Measurements from ENCODE around the gene KCNJ15.

KCNJ15 gene

DNA sequence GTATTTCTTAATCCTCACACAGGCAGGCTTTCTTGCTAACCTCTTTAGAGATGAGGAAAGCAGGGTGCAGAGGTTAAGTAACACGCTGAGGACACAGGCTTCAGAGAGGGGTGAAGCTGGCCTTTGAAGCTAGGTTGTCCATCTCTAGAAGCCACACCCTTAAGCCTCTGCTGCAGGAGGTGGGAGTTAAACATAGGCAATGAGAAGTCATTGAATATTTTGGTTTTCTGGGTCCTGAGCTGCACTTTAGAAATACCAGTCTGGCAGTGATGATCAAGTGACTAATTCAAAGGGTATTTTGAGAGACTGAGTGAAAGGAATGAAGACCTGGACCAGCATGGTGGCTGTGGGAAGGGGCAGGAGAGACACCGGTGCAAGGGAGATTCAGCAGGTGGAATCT lies 9.9 kb downstream of the KCNJ15 start:
- Histone ChIP-seq H3K4me2 (no peak overlapping the region), H3K4me1 (peaks cover 22% of the 10 kb centered on the region), H3K36me3 (no peaks in the 10 kb centered on the region), H3K9me3 (no peaks in the 10 kb centered on the region), H4K20me1 (no peaks in the 10 kb centered on the region), H3K4me3 (no peak overlapping the region), H3K27ac (no peak overlapping the region), H3K9ac (no peak overlapping the region), H3K27me3 (no peaks in the 10 kb centered on the region)
- TF ChIP-seq Cebpa-rat (IDR thresholded peaks at IDR 0.05) = no peak

DNA sequence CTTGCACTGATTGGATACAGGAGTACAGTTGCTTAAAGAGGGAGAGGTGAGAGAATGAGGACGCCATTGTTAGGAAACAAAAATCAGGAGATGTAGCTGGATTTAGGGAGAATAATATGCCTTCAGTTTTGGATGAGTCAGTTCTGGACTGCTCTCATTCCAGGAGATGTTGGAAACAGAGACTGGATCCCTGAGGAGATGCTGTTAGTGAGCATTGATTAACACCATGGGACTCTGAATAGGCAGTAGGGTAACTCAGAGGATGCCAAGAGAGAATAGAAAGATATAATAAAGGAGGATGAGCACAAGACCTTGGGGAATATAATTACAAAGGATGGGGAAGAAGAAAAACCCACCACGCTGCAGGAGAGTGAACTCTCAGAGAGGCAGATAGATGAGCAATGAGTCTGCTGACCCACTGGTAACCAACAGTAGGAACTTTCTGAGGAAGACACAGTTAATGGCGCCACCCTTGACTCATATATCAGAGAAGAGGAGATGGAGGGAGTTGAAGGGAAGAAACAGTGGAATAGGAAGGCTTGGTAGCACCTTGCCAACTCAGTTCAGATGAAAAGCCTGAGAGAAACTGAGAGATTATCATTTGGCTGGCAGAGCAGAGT lies 10.5 kb downstream of the KCNJ15 start:
- H3K27me3 ChIP-seq = no peaks in the 10 kb centered on the region
- no peaks in the 10 kb centered on the region for H4K20me1 ChIP-seq
- H3K4me2 ChIP-seq = no peak overlapping the region
- H3K9ac ChIP-seq = no peak overlapping the region
- H3K9me3 ChIP-seq = no peaks in the 10 kb centered on the region
- H3K27ac ChIP-seq = no peak overlapping the region
- H3K4me3 ChIP-seq = no peak overlapping the region
- TF ChIP-seq Cebpa-rat (IDR thresholded peaks at IDR 0.05) = no peak
- H3K36me3 ChIP-seq = no peaks in the 10 kb centered on the region
- peaks cover 22% of the 10 kb centered on the region for H3K4me1 ChIP-seq

DNA sequence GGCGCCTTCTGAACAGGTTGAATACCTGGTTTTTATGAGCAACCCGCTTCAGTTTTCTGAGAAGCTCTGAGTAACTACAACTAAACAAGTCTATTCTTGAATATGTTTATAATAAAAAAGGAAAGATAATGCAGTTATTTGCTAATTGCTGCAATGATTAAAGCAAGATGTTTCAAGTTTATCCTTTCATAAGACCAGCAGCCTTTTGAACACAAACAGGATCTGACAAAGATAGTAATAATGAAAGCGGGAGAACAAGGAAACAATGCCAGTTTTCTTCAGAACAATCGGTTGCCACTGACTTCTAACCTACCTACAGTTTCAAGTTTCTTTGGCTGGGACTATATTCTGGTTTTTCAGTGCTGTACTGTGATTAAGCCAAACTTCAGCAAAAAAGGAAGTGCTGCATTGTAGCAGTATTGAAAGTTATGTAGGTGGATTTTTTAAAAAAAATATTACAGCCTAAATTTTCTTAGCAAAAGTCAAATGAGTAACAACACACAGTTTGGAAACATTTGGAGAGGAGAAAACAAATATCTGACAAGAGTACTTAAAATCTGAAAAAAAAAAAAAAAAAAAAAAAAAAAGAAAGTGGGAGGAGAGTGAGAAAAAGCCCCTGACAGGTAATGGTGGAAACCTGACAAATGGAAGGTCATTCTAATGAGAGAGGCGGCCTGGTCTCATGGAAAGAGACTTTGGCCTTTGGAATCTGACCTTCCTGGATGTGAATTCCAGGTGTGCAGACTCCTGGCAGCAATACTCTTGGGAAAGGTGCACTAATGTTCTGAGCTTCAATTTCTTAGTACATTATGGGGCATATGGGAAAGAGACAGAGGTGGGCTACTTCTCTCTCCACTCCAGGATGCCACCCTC lies 11.4 kb downstream of the KCNJ15 start:
- H3K27ac ChIP-seq = no peak overlapping the region
- H3K9me3 ChIP-seq = no peaks in the 10 kb centered on the region
- H3K9ac ChIP-seq = no peak overlapping the region
- H3K4me3 ChIP-seq = no peak overlapping the region
- H3K4me2 ChIP-seq = no peak overlapping the region
- no peaks in the 10 kb centered on the region for H3K27me3 ChIP-seq
- H3K36me3 ChIP-seq = no peaks in the 10 kb centered on the region
- no peaks in the 10 kb centered on the region for H4K20me1 ChIP-seq
- TF ChIP-seq Cebpa-rat (IDR thresholded peaks at IDR 0.05) = no peak
- H3K4me1 ChIP-seq = peaks cover 18% of the 10 kb centered on the region

- Histone ChIP-seq H3K36me3 (no peaks in the 10 kb centered on the region), H3K4me1 (peaks cover 10% of the 10 kb centered on the region), H3K27ac (no peak overlapping the region), H3K9me3 (no peaks in the 10 kb centered on the region), H4K20me1 (no peaks in the 10 kb centered on the region), H3K9ac (no peak overlapping the region), H3K4me3 (no peak overlapping the region), H3K4me2 (no peak overlapping the region), H3K27me3 (no peaks in the 10 kb centered on the region)
- no peak for TF ChIP-seq Cebpa-rat (IDR thresholded peaks at IDR 0.05)
Measured at GRCh38 chr21:38268864-38269575, 12.2 kb downstream of the KCNJ15 start.

DNA sequence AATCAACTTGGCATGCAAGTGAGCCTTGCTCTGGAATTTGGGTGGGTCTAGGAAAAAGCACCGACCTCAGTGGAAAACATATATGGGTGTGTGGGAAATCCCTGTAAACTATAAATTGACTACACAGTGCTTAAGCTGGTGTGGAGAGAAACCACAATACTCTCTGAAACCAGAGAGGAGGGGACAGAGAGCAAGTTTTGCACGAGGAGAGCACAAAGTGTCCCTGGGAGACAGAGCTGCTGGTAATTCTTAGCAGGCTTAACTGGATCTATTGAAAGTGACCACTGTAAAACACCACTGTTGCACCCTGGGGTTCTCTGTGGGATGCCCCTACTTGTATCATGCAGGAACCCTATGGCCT lies 12.8 kb downstream of the KCNJ15 start:
- Histone ChIP-seq H3K9me3 (no peaks in the 10 kb centered on the region), H3K4me2 (peak overlapping the region; percentile 1; the same call in 1 of the 2 replicates), H3K4me1 (peaks cover 6% of the 10 kb centered on the region; the same call in 1 of the 2 replicates), H3K36me3 (no peaks in the 10 kb centered on the region), H3K27me3 (no peaks in the 10 kb centered on the region), H3K9ac (no peak overlapping the region), H3K27ac (no peak overlapping the region), H3K4me3 (no peak overlapping the region), H4K20me1 (no peaks in the 10 kb centered on the region)
- TF ChIP-seq Cebpa-rat (IDR thresholded peaks at IDR 0.05) = no peak

DNA sequence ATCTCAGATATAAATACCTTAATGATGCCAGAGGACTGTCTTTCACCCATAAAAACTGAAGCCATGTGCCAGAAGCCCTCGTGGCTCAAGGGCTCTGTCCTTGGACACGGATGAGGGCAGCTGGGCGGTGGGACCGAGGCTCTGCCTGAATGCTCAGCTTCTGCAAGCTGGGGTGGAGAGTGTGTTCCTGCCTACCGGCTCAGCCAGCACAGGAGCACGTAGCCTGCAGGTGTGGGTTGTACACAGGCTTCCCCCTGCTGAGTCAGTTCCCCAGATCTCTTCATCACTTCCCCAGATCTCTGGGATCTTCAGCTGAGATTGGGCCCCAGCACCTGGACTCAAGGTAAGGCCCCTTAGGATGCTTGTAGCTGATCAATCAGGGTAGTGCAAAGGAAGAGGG lies 15.4 kb downstream of the KCNJ15 start:
- Histone ChIP-seq H3K4me3 (no peak overlapping the region), H3K27ac (no peak overlapping the region), H3K27me3 (no peaks in the 10 kb centered on the region), H3K9ac (no peak overlapping the region), H4K20me1 (no peaks in the 10 kb centered on the region), H3K4me1 (peaks cover 6% of the 10 kb centered on the region; the same call in 1 of the 2 replicates), H3K9me3 (no peaks in the 10 kb centered on the region), H3K4me2 (no peak overlapping the region), H3K36me3 (no peaks in the 10 kb centered on the region)
- no peak for TF ChIP-seq Cebpa-rat (IDR thresholded peaks at IDR 0.05)

- no peak for TF ChIP-seq Cebpa-rat (IDR thresholded peaks at IDR 0.05)
- no peaks in the 10 kb centered on the region for H3K9me3 ChIP-seq
- no peak overlapping the region for H3K27ac ChIP-seq
- no peak overlapping the region for H3K4me3 ChIP-seq
- H3K4me1 ChIP-seq = peaks cover 6% of the 10 kb centered on the region; the same call in 1 of the 2 replicates
- H3K9ac ChIP-seq = no peak overlapping the region
- no peaks in the 10 kb centered on the region for H4K20me1 ChIP-seq
- no peak overlapping the region for H3K4me2 ChIP-seq
- H3K36me3 ChIP-seq = no peaks in the 10 kb centered on the region
- no peaks in the 10 kb centered on the region for H3K27me3 ChIP-seq
Measured at GRCh38 chr21:38273745-38274542, 17.2 kb downstream of the KCNJ15 start.

DNA sequence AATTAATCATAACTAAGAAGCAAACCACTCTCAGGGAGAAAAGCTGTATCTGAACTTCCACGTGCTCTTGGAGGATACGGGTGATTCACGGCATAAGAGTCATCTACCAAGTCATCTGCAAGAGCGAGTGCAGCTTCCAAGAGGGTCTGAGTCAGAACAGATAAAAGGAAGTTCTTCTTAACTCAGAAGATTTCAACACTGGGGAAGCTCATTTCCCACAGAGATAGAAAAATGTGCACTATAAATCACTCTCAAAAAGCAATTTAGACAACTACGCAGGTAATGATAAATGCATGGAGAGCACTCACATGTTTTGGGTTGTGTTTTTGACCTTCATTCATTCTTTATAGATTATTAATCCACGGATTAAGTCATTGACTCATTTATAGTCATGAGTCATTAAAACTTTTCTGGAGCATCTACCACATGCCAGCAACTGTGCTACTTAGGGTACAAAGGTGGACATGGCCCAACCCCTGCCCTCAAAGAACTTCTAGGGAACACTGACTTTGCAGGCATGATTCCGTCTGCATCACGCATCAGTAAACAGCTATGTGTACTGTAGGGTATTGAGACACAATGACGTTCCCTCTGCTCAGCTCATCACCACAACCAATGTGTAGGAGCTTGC lies 20.8 kb downstream of the KCNJ15 start:
- no peaks in the 10 kb centered on the region for H3K4me1 ChIP-seq
- H3K4me3 ChIP-seq = no peak overlapping the region
- no peaks in the 10 kb centered on the region for H4K20me1 ChIP-seq
- no peak for TF ChIP-seq Cebpa-rat (IDR thresholded peaks at IDR 0.05)
- H3K4me2 ChIP-seq = no peak overlapping the region
- no peaks in the 10 kb centered on the region for H3K9me3 ChIP-seq
- no peaks in the 10 kb centered on the region for H3K27me3 ChIP-seq
- H3K9ac ChIP-seq = no peak overlapping the region
- no peak overlapping the region for H3K27ac ChIP-seq
- no peaks in the 10 kb centered on the region for H3K36me3 ChIP-seq

DNA sequence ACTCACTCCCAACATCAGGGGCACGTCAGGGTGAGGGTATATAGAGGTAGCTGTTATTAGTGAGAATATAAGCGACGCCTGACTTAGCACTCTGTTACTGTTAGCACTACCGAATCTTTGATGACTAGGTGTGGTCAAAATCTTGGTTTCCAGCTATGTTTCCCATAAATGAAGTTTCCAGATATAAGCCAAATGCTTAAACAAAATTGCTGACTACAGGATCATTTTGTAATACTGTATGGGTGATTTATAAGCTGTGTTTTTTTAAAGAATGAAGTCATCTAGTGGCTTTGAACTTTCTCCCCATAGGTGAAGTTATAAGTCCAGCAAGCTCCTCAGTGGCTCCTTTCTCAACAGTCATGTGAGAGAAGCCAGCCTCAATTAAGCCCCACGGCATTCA lies 23.7 kb downstream of the KCNJ15 start:
- Histone ChIP-seq H3K27ac (no peak overlapping the region), H3K9me3 (no peaks in the 10 kb centered on the region), H4K20me1 (no peaks in the 10 kb centered on the region), H3K27me3 (no peaks in the 10 kb centered on the region), H3K4me2 (no peak overlapping the region), H3K9ac (no peak overlapping the region), H3K36me3 (no peaks in the 10 kb centered on the region), H3K4me3 (no peak overlapping the region), H3K4me1 (no peaks in the 10 kb centered on the region)
- no peak for TF ChIP-seq Cebpa-rat (IDR thresholded peaks at IDR 0.05)

All from BLaER1 (cell line).